Astrocyte of the cerebellum (primary cell): ENCODE measurements around the gene MAP10.

Experiments used
- DNase-seq: peaks from one replicate; pipeline ENCODE4 v3.0.0-alpha.2; 2011; ENCODE audit warnings: low read depth
- H3K4me3 ChIP-seq: 2 replicates; pipeline ENCODE4 v1.5.1; 2011; ENCODE audit warnings: mild to moderate bottlenecking, low read depth, low read length, moderate library complexity
- CTCF ChIP-seq: IDR thresholded peaks from 2 replicates; pipeline ENCODE4 v1.5.1; 2012; ENCODE audit warnings: low read length, low read depth, moderate library complexity, mild to moderate bottlenecking; ENCODE audit errors: missing control alignments
- in situ Hi-C: cut with HindIII; loops from 2 replicates; pipeline ENCODE4 v1.10.0; 2017; ENCODE audit warnings: low sequenced_read_pairs

The MAP10 gene

GRCh38 chr1:232844791-232845190 lies 39.6 kb downstream of the MAP10 start:
- in situ Hi-C loops: no loop called here
- TF ChIP-seq CTCF: no peak
- H3K4me3 ChIP-seq: no peak overlapping the region
- DNase-seq: peak; percentile 20

- in situ Hi-C loops: no loop called here
- TF ChIP-seq CTCF: no peak
- H3K4me3 ChIP-seq: no peak overlapping the region
- DNase-seq: no peak
Measured at GRCh38 chr1:232845406-232845955, 40.3 kb downstream of the MAP10 start.

GRCh38 chr1:232851532-232851931 lies 46.3 kb downstream of the MAP10 start:
- H3K4me3 ChIP-seq: no peak overlapping the region
- in situ Hi-C loops: no loop called here
- no peak for DNase-seq
- TF ChIP-seq CTCF: no peak

GRCh38 chr1:232853994-232854797 lies 49.0 kb downstream of the MAP10 start:
- DNase-seq: peak; percentile 70
- in situ Hi-C loops: no loop called here
- no peak overlapping the region for H3K4me3 ChIP-seq
- no peak for TF ChIP-seq CTCF

- no peak overlapping the region for H3K4me3 ChIP-seq
- no peak for TF ChIP-seq CTCF
- no peak for DNase-seq
- in situ Hi-C loops: no loop called here
Measured at GRCh38 chr1:232854798-232855159, 49.6 kb downstream of the MAP10 start.

GRCh38 chr1:232856541-232856940 lies 51.3 kb downstream of the MAP10 start:
- no peak for DNase-seq
- TF ChIP-seq CTCF: no peak
- H3K4me3 ChIP-seq: no peak overlapping the region
- in situ Hi-C loops: no loop called here
